Naive thymus-derived CD4-positive, alpha-beta T cell (primary cell): Measurements from ENCODE around the gene REC8. TPM values are rescaled to one million over a fixed set of nuclear protein-coding genes. Genes with fewer than 3 reads are reported as not detected.

ENCODE experiments used
- ATAC-seq: fragments of 150-1000 bp; cut with Tn5 transposase; 2 replicates; pipeline ENCODE4 v1.10.0; 2021; ENCODE audit warnings: mild to moderate bottlenecking, moderate library complexity
- CTCF ChIA-PET: fragments of 350-600 bp; sonication (Branson Sonifier 250); formaldehyde crosslinking; loops from one replicate; lab custom pipeline; 2021; ENCODE audit warnings: antibody characterized with exemption; lab: Charles Lee
- POLR2A ChIA-PET: fragments of 350-600 bp; sonication (Branson Sonifier 250); formaldehyde crosslinking; loops from one replicate; lab custom pipeline; 2021; ENCODE audit warnings: antibody characterized with exemption, inconsistent platforms; lab: Charles Lee
- DNase-seq, 9 donors: peaks; one replicate each; pipeline versions ENCODE4 v3.0.0 to v3.0.0-alpha.2; 2020 to 2022; ENCODE audit warnings: mixed read lengths in 1 of 9
- H3K27ac ChIP-seq: one replicate; pipeline ENCODE4 v1.7.0; 2013; ENCODE audit warnings: mild to moderate bottlenecking, low read depth, low read length, moderate library complexity
- H3K27me3 ChIP-seq, 2 donors: one replicate each; pipeline ENCODE4 v1.7.0; 2013; ENCODE audit warnings: low read length in 2 of 2, mild to moderate bottlenecking in 2 of 2, moderate library complexity in 2 of 2; ENCODE audit not compliant: control insufficient read depth in 2 of 2, insufficient read depth in 2 of 2
- H3K36me3 ChIP-seq, 3 experiments: 1 replicate in 2 of 3; 2 replicates in 1 of 3; pipeline ENCODE4 v1.7.0; 2013; ENCODE audit warnings: low read length in 3 of 3, mild to moderate bottlenecking in 3 of 3, moderate library complexity in 1 of 3; ENCODE audit not compliant: insufficient read depth in 3 of 3, control insufficient read depth in 2 of 3
- H3K4me1 ChIP-seq, 2 donors: one replicate each; pipeline ENCODE4 v1.7.0; 2013; ENCODE audit warnings: low read length in 2 of 2, mild to moderate bottlenecking in 2 of 2, moderate library complexity in 1 of 2; ENCODE audit not compliant: control insufficient read depth in 2 of 2, insufficient read depth in 2 of 2
- H3K4me3 ChIP-seq: 2 replicates; pipeline ENCODE4 v1.7.0; 2013; ENCODE audit warnings: mild to moderate bottlenecking, low read length
- H3K9me3 ChIP-seq, 3 experiments: 1 replicate in 2 of 3; 2 replicates in 1 of 3; pipeline ENCODE4 v1.7.0; 2013; ENCODE audit warnings: low read length in 3 of 3; ENCODE audit not compliant: control insufficient read depth in 2 of 3
- H3K27ac Mint-ChIP-seq, 9 donors: one replicate each; pipeline ENCODE4 v1.8.0; 2020 to 2022; ENCODE audit warnings: mixed read lengths in 9 of 9, mild to moderate bottlenecking in 8 of 9, moderate library complexity in 5 of 9, inconsistent platforms in 2 of 9
- H3K27me3 Mint-ChIP-seq, 5 donors: one replicate each; pipeline ENCODE4 v1.8.0; 2021 to 2022; ENCODE audit warnings: mixed read lengths in 5 of 5, mild to moderate bottlenecking in 1 of 5
- H3K36me3 Mint-ChIP-seq, 5 donors: one replicate each; pipeline ENCODE4 v1.8.0; 2020 to 2022; ENCODE audit warnings: mixed read lengths in 5 of 5, mild to moderate bottlenecking in 3 of 5, inconsistent platforms in 1 of 5
- H3K4me1 Mint-ChIP-seq, 7 donors: one replicate each; pipeline ENCODE4 v1.8.0; 2020 to 2022; ENCODE audit warnings: mixed read lengths in 7 of 7, mild to moderate bottlenecking in 3 of 7, inconsistent platforms in 1 of 7
- H3K4me3 Mint-ChIP-seq, 10 donors: one replicate each; pipeline ENCODE4 v1.8.0; 2020 to 2022; ENCODE audit warnings: mild to moderate bottlenecking in 10 of 10, mixed read lengths in 10 of 10, moderate library complexity in 6 of 10, inconsistent platforms in 2 of 10
- H3K9me3 Mint-ChIP-seq, 11 donors: one replicate each; pipeline ENCODE4 v1.8.0; 2020 to 2022; ENCODE audit warnings: mixed read lengths in 11 of 11, mild to moderate bottlenecking in 4 of 11, inconsistent platforms in 1 of 11, moderate library complexity in 1 of 11
- intact Hi-C, 2 donors: fragments of 100-400 bp; cut with micrococcal nuclease; formaldehyde crosslinking; loops; one replicate each; pipeline ENCODE4 v1.15.1; 2023
- polyA plus RNA-seq, 2 donors: library from polyadenylated mRNA; unstranded; fragments of 300-500 nt; fragmentation: Illumina TruSeq; gene quantifications; one replicate each; pipeline ENCODE4 v1.2.3, GENCODE V29; 2021
- total RNA-seq, 6 experiments: library from RNA in 5 of 6; stranded (reverse) in 5 of 6; gene quantifications; 1 replicate in 5 of 6; 2 replicates in 1 of 6; pipeline ENCODE4 v1.2.3 and lab custom pipeline; 2021 to 2026

Gene REC8
- total and polyA plus RNA-seq, 7 experiments from 2014 or later: 4.4 to 80.5 (median 23.3) TPM

DNA sequence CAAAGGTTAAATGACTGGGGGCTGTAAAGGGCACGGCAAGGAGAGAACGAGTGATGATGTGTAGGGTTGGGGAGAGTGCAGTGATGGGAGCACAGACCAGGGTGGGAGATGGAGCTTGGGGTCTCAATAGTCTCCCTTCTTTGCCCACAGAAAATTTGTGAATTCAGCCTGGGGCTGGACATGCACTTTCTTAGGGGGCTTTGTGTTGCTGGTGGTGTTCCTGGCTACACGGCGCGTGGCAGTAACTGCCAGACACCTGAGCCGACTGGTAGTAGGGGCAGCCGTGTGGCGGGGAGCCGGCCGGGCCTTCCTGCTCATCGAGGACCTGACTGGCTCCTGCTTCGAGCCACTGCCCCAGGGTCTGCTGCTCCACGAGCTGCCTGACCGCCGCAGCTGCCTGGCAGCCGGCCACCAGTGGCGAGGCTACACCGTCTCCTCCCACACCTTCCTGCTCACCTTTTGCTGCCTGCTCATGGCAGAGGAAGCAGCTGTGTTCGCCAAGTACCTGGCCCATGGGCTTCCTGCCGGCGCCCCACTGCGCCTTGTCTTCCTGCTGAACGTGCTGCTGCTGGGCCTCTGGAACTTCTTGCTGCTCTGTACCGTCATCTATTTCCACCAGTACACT, 39.7 kb upstream of the REC8 start:
- Mint-ChIP-seq H3K4me1 (peaks cover 26 to 41% (median 34%) of the 10 kb centered on the region in 7 donors), H3K27me3 (no peaks in the 10 kb centered on the region), H3K27ac (peak overlapping the region; percentile 73 to 97 (median 93)), H3K4me3 (peak overlapping the region; percentile 37 to 80 (median 70)), H3K36me3 (peaks cover 0 to 10% (median 0%) of the 10 kb centered on the region in 5 donors), H3K9me3 (peaks cover 0 to 4% (median 0%) of the 10 kb centered on the region in 11 donors)
- no peak overlapping the region for H3K4me3 ChIP-seq
- ATAC-seq (no peak), DNase-seq (peak in 6 of 9 donors; percentile 35 to 50 (median 42))
- H3K4me1 ChIP-seq: peaks cover 13 to 27% of the 10 kb centered on the region in 2 donors
- no peaks in the 10 kb centered on the region for H3K27me3 ChIP-seq
- intact Hi-C loops: loop anchor here in 1 of 2 donors (1.0 kb wide), 1 partner anchor 17 kb away; no protein-coding TSS in a partner anchor
- peak overlapping the region; percentile 68 for H3K27ac ChIP-seq
- no peaks in the 10 kb centered on the region for H3K9me3 ChIP-seq
- CTCF ChIA-PET: interaction anchor here (1.1 to 1.7 kb wide), 3 partner anchors 13 to 24 kb away, joined by 3 to 4 read pairs (median 3); partner anchors contain the start of genes DCAF11 and NRL
- POLR2A ChIA-PET: interaction anchor here (0.5 to 11.7 kb wide), 8 partner anchors 11 to 195 kb away, joined by 3 to 298 read pairs (median 3); partner anchors contain the start of genes DCAF11, IRF9, NRL and PSME2
- H3K36me3 ChIP-seq: peaks cover 0 to 3% (median 0%) of the 10 kb centered on the region in 3 experiments

- no peaks in the 10 kb centered on the region for H3K27me3 ChIP-seq
- POLR2A ChIA-PET: interaction anchor here (0.6 to 11.7 kb wide), 8 partner anchors 12 to 110 kb away, joined by 3 to 298 read pairs (median 4); partner anchors contain the start of genes DCAF11, IRF9, NRL and PSME2
- peak overlapping the region in 9 of 10 donors; percentile 37 to 80 (median 72) for H3K4me3 Mint-ChIP-seq
- peak overlapping the region; percentile 73 to 97 (median 93) for H3K27ac Mint-ChIP-seq
- peaks cover 0 to 14% (median 1%) of the 10 kb centered on the region in 5 donors for H3K36me3 Mint-ChIP-seq
- H3K27ac ChIP-seq: peak overlapping the region; percentile 68
- no peak overlapping the region for H3K4me3 ChIP-seq
- intact Hi-C loops: loop anchor here in 1 of 2 donors (1.0 kb wide), 1 partner anchor 18 kb away; no protein-coding TSS in a partner anchor
- peaks cover 0 to 10% (median 7%) of the 10 kb centered on the region in 3 experiments for H3K36me3 ChIP-seq
- peaks cover 31 to 48% (median 39%) of the 10 kb centered on the region in 7 donors for H3K4me1 Mint-ChIP-seq
- no peaks in the 10 kb centered on the region for H3K27me3 Mint-ChIP-seq
- ATAC-seq: no peak
- H3K4me1 ChIP-seq: peaks cover 16 to 33% of the 10 kb centered on the region in 2 donors
- CTCF ChIA-PET: interaction anchor here (1.1 to 1.7 kb wide), 3 partner anchors 13 to 18 kb away, joined by 3 to 4 read pairs (median 4); partner anchors contain the start of genes DCAF11 and NRL
- H3K9me3 ChIP-seq: no peaks in the 10 kb centered on the region
- peaks cover 0 to 4% (median 0%) of the 10 kb centered on the region in 11 donors for H3K9me3 Mint-ChIP-seq
- no peak for DNase-seq
Measured at GRCh38 chr14:24132976-24133375, 38.9 kb upstream of the REC8 start.

GRCh38 chr14:24133735-24134134, 38.1 kb upstream of the REC8 start:
- H3K4me1 ChIP-seq: peaks cover 16 to 33% of the 10 kb centered on the region in 2 donors
- peaks cover 0 to 18% (median 10%) of the 10 kb centered on the region in 3 experiments for H3K36me3 ChIP-seq
- H3K27ac Mint-ChIP-seq: peak overlapping the region in 3 of 9 donors; percentile 25 to 92 (median 73)
- H3K27ac ChIP-seq: no peak overlapping the region
- no peak overlapping the region for H3K4me3 ChIP-seq
- H3K27me3 ChIP-seq: no peaks in the 10 kb centered on the region
- no peak for DNase-seq
- H3K4me3 Mint-ChIP-seq: no peak overlapping the region
- peaks cover 0 to 22% (median 8%) of the 10 kb centered on the region in 5 donors for H3K36me3 Mint-ChIP-seq
- ChIA-PET POLR2A (interaction anchor here (0.6 to 11.7 kb wide), 10 partner anchors 13 to 1537 kb away, joined by 3 to 298 read pairs (median 4); partner anchors contain the start of genes DCAF11, IRF9, NRL and PSME2), CTCF (interaction anchor here (0.6 to 1.4 kb wide), 3 partner anchors 18 to 149 kb away, joined by 3 to 5 read pairs (median 4); partner anchors contain the start of gene TINF2)
- intact Hi-C loops: no loop called here
- H3K9me3 Mint-ChIP-seq: peaks cover 0 to 4% (median 0%) of the 10 kb centered on the region in 11 donors
- H3K27me3 Mint-ChIP-seq: no peaks in the 10 kb centered on the region
- H3K9me3 ChIP-seq: no peaks in the 10 kb centered on the region
- H3K4me1 Mint-ChIP-seq: peaks cover 36 to 55% (median 47%) of the 10 kb centered on the region in 7 donors
- ATAC-seq: no peak

DNA sequence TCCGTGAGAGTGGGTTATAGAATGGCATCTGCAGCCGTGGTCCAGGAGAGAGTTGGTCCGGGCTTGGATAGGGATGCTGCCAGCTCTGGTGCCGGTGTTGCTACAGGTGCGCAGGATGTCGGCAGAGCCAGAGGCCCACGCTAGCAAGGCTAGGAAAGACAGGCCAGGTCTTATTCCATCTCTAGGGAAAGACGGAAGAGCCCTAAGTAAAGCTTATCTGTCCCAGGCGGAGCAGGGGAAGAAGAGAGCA, 36.4 kb upstream of the REC8 start:
- Mint-ChIP-seq H3K27me3 (no peaks in the 10 kb centered on the region), H3K36me3 (peaks cover 0 to 37% (median 17%) of the 10 kb centered on the region in 5 donors), H3K9me3 (peaks cover 0 to 4% (median 0%) of the 10 kb centered on the region in 11 donors), H3K4me1 (peaks cover 48 to 71% (median 61%) of the 10 kb centered on the region in 7 donors), H3K4me3 (peak overlapping the region; percentile 80 to 95 (median 92)), H3K27ac (peak overlapping the region; percentile 86 to 98 (median 91))
- intact Hi-C loops: no loop called here
- ChIA-PET CTCF (interaction anchor here (0.6 to 2.1 kb wide), 8 partner anchors 11 to 107 kb away, joined by 3 to 11 read pairs (median 3); partner anchors contain the start of genes IRF9 and TINF2), POLR2A (interaction anchor here (1.0 to 11.7 kb wide), 13 partner anchors 13 to 136 kb away, joined by 3 to 298 read pairs (median 7); partner anchors contain the start of genes CHMP4A, DCAF11, IRF9 and MDP1)
- H3K9me3 ChIP-seq: no peaks in the 10 kb centered on the region
- H3K36me3 ChIP-seq: peaks cover 0 to 28% (median 10%) of the 10 kb centered on the region in 3 experiments
- DNase-seq: no peak
- H3K27me3 ChIP-seq: no peaks in the 10 kb centered on the region
- ATAC-seq: no peak
- H3K4me3 ChIP-seq: peak overlapping the region; percentile 83
- peak overlapping the region; percentile 97 for H3K27ac ChIP-seq
- H3K4me1 ChIP-seq: peaks cover 16 to 37% of the 10 kb centered on the region in 2 donors

DNA sequence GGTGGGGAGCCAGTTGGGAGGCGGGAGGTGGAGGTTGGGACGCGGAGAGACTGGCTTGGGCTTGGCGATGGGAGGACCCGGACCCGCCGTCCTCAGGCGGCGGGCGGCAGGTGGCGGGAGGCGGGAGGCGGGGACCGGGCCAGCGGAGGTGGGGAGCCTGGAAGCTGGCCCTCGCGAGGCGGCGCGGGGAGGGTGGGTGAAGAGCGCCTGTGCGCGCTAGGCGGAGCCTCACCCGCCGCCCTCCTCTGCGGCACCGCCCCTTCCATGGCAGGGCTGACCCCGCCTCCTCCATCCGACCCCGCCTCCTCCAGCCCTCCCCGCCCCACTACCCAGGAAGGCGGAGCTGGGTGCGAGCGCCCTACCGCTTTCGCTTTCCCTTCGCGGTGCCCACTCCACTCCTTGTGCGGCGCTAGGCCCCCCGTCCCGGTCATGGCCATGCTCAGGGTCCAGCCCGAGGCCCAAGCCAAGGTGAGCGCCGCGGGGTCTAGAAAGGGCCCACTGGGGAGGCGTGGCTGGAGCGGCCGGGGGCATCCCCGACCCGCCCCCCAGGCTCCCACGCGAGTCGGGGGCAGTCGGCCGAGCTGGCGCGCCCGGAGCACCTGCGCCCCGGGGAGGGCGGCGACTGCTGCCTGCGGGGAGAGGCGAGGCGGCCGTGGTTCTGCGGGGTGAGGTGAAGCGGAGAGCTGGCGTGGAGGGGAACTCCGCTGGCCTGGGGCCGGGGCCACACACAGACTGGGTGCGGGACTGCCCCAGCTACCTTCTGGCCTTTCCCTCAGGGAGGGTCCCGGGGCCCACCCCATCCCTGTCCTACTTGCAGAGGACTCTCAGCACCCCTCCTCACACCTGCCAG, 35.8 kb upstream of the REC8 start, which contains the start of gene PSME1:
PSME1 (plus strand) TSS at position 361 of the 850 bp plus-strand sequence; CDS start at position 430, 69 bp downstream.
- Mint-ChIP-seq H3K4me1 (peaks cover 48 to 70% (median 64%) of the 10 kb centered on the region in 7 donors), H3K4me3 (peak within 1 kb of the TSS; percentile 88 to 95 (median 92)), H3K27me3 (no peaks in the 10 kb centered on the region), H3K9me3 (peaks cover 0 to 4% (median 0%) of the 10 kb centered on the region in 11 donors), H3K36me3 (peaks cover 0 to 36% (median 17%) of the 10 kb centered on the region in 5 donors), H3K27ac (peak within 1 kb of the TSS; percentile 86 to 98 (median 93))
- POLR2A ChIA-PET: interaction anchor here (0.7 to 11.7 kb wide), 15 partner anchors 13 to 834 kb away, joined by 3 to 298 read pairs (median 5); partner anchors contain the start of genes CHMP4A, DCAF11, IRF9 and MDP1
- CTCF ChIA-PET: interaction anchor here (0.6 to 2.1 kb wide), 8 partner anchors 11 to 107 kb away, joined by 3 to 11 read pairs (median 3); partner anchors contain the start of genes IRF9 and TINF2
- H3K4me1 ChIP-seq: peaks cover 16 to 37% of the 10 kb centered on the region in 2 donors
- ATAC-seq (peak; percentile 99), DNase-seq (peak; percentile 88 to 97 (median 92))
- H3K36me3 ChIP-seq: peaks cover 0 to 29% (median 10%) of the 10 kb centered on the region in 3 experiments
- no peaks in the 10 kb centered on the region for H3K9me3 ChIP-seq
- H3K27me3 ChIP-seq: no peaks in the 10 kb centered on the region
- H3K27ac ChIP-seq: peak within 1 kb of the TSS; percentile 97
- H3K4me3 ChIP-seq: peak within 1 kb of the TSS; percentile 83
- intact Hi-C loops: loop anchor here (1.0 to 2.0 kb wide), 11 partner anchors 9 to 163 kb away; partner anchors contain the start of genes IRF9 (in 2 of the 2), PCK2 (in 2 of the 2), RNF31 (in 2 of the 2) and CHMP4A (in 1 of the 2)
